ENCODE data around the gene TLL2.

DNA sequence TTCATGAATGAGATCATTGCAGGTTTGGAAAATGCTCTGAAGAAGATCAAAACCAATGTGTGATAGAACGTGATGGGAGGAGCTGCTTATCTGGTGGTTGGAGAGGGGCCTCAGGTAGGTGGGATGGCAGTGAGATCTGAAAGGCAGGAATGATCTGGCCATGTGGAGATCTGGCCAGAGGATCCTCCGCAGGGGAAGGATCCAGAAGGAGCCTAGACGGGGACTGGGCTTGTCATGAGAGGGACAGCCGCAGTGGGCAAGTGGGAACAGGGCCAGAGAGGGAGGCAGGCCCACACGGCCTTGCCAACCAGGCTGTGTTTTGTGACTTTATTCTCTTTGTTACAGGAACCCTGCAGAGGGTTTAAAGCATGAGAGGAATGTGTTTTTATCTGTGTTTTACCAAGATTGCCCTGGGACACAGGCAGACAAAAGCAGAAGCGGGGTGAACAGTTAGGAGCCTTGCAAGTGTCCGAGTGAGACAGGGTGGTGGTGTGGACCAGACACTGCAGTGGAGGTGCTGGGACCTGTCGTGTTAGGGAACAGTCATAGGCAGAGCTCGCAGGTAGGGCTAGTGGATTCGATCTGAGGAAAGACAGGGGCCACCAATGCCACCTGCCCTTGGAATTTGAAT lies 66.6 kb downstream of the TLL2 start:
- TF ChIP-seq TAF1 (IDR thresholded peaks at IDR 0.05; ENCODE audit: borderline replicate concordance, insufficient read depth, low read length) (no peak), POLR2AphosphoS5 (IDR thresholded peaks at IDR 0.05; ENCODE audit: low read depth, low read length) (no peak)
